K562 (cell line): Measurements from ENCODE around the gene PLK5. TPM values are rescaled to one million over a fixed set of nuclear protein-coding genes. Genes with fewer than 3 reads are reported as not detected.
A peak's percentile ranks its signal among the peaks of the same experiment; 100 is the strongest.

Experiments
- ATAC-seq: fragments of 200-7000 bp; cut with Tn5 transposase; 3 replicates; pipeline ENCODE4 v1.9.1; 2020; ENCODE audit warnings: moderate library complexity
- BruUV-seq: library from RNA; stranded (reverse); fragments of 400-500 nt; replicated peaks from 2 replicates; lab custom pipeline; 2021; lab: Mats Ljungman, UMichigan
- CTCF ChIA-PET: fragments of 300-600 bp; formaldehyde crosslinking; extraction: SDS; loops from one replicate; lab custom pipeline; 2021; ENCODE audit warnings: low intra/inter-chr PET ratio; lab: Yijun Ruan, JAX
- POLR2A ChIA-PET: fragments of 300-600, 350-650 bp; sonication (Branson Sonifier 250); formaldehyde crosslinking; extraction: SDS; loops from one replicate; lab custom pipeline; 2021; ENCODE audit warnings: antibody characterized with exemption, inconsistent platforms; lab: Yijun Ruan, JAX
- DNase-seq, 4 experiments: peaks; one replicate each; pipeline versions ENCODE4 v3.0.0 to v3.0.0-alpha.2; 2011 to 2018; ENCODE audit warnings: low spot score in 3 of 4, mixed read lengths in 3 of 4; ENCODE audit errors: extremely low read depth in 1 of 4
- FAIRE-seq: peaks from 2 replicates; lab custom pipeline; 2011; peaks lifted over from hg19 to GRCh38; lab: Jason Lieb, UNC
- H2AFZ ChIP-seq: 2 replicates; pipeline ENCODE4 v1.6.0; 2011; ENCODE audit warnings: low read depth, low read length, control low read depth, inconsistent platforms
- H3K27ac ChIP-seq: fragments of 200-600 bp; 3 replicates; pipeline ENCODE4 v1.8.0; 2011; ENCODE audit warnings: low read depth, mild to moderate bottlenecking, control low read depth, inconsistent platforms, low read length, moderate library complexity, mixed read lengths; ENCODE audit errors: extremely low read depth
- H3K27me3 ChIP-seq, 2 experiments: fragments of 300-600 bp in 1 of 2; 2 replicates in 1 of 2; 3 replicates in 1 of 2; pipeline versions ENCODE4 v1.6.0 to v1.8.0; 2011; ENCODE audit warnings: inconsistent platforms in 2 of 2, low read length in 2 of 2, mild to moderate bottlenecking in 1 of 2, mixed read lengths in 1 of 2, moderate library complexity in 1 of 2; ENCODE audit not compliant: control insufficient read depth in 2 of 2, insufficient read depth in 2 of 2
- H3K36me3 ChIP-seq: fragments of 300-600 bp; 3 replicates; pipeline ENCODE4 v1.8.0; 2011; ENCODE audit warnings: mild to moderate bottlenecking, low read length, inconsistent platforms; ENCODE audit not compliant: control insufficient read depth, insufficient read depth
- H3K4me1 ChIP-seq, 2 experiments: fragments of 200-600 bp in 1 of 2; replicated peaks in 1 of 2; 2 replicates in 1 of 2; 3 replicates in 1 of 2; pipeline versions ENCODE4 v1.5.1 to v1.8.0; 2011; ENCODE audit warnings: inconsistent platforms in 2 of 2, low read length in 2 of 2, mild to moderate bottlenecking in 1 of 2, mixed read lengths in 1 of 2, moderate library complexity in 1 of 2; ENCODE audit not compliant: control insufficient read depth in 2 of 2, insufficient read depth in 2 of 2
- H3K4me2 ChIP-seq: 2 replicates; pipeline ENCODE4 v1.6.1; 2011; ENCODE audit warnings: low read length, control low read depth, inconsistent platforms, mixed read lengths; ENCODE audit not compliant: insufficient read depth
- H3K4me3 ChIP-seq: fragments of 200-600 bp; sonication (generic), shearing (Covaris generic); 2 replicates; pipeline ENCODE4 v1.5.1; 2016; ENCODE audit warnings: control low read depth, inconsistent platforms
- H3K79me2 ChIP-seq: fragments of 200-600 bp; 3 replicates; pipeline ENCODE4 v1.8.0; 2011; ENCODE audit warnings: low read length, inconsistent platforms; ENCODE audit not compliant: control insufficient read depth, insufficient read depth
- H3K9ac ChIP-seq, 2 experiments: 2 replicates each; pipeline versions ENCODE4 v1.6.0 to v1.6.1; 2011; ENCODE audit warnings: low read depth in 2 of 2, low read length in 2 of 2, control low read depth in 1 of 2, inconsistent platforms in 1 of 2, mild to moderate bottlenecking in 1 of 2, mixed read lengths in 1 of 2; ENCODE audit not compliant: insufficient read depth in 1 of 2
- H3K9me1 ChIP-seq: one replicate; pipeline ENCODE4 v1.6.0; 2011; ENCODE audit warnings: inconsistent platforms, mild to moderate bottlenecking, low read length, moderate library complexity; ENCODE audit not compliant: control insufficient read depth, insufficient read depth
- H3K9me3 ChIP-seq: replicated peaks from 2 replicates; pipeline ENCODE4 v1.5.1; 2011; ENCODE audit warnings: low read depth, low read length, inconsistent platforms; ENCODE audit not compliant: control insufficient read depth, insufficient read depth
- H4K20me1 ChIP-seq: replicated peaks from 2 replicates; pipeline ENCODE4 v1.6.1; 2011; ENCODE audit warnings: low read length, inconsistent platforms, mixed read lengths; ENCODE audit not compliant: control insufficient read depth, insufficient read depth
- HNRNPL ChIP-seq: fragments of 200-400 bp; formaldehyde crosslinking; IDR thresholded peaks from 2 replicates; pipeline ENCODE4 v1.6.1; 2017; ENCODE audit warnings: low read depth, mild to moderate bottlenecking, low read length
- ZBTB33 ChIP-seq: sonication (generic); formaldehyde crosslinking; IDR thresholded peaks from 2 replicates; pipeline ENCODE4 v1.8.1; 2023; ENCODE audit warnings: mild to moderate bottlenecking, missing genetic modification reagents
- ZFP91 ChIP-seq: sonication (generic); formaldehyde crosslinking; IDR thresholded peaks from 2 replicates; pipeline ENCODE4 v1.8.0; 2022; ENCODE audit warnings: mild to moderate bottlenecking, missing genetic modification reagents
- ZNF197 ChIP-seq: fragments of 200-800 bp; sonication (Bioruptor generic); IDR thresholded peaks from 2 replicates; pipeline ENCODE4 v1.6.1; 2016; ENCODE audit warnings: low read depth, missing genetic modification characterization, missing compliant biosample characterization
- ZNF280B ChIP-seq: fragments of 250-450 bp; sonication (Bioruptor Pico); IDR thresholded peaks from 2 replicates; pipeline ENCODE4 v1.5.1; 2021; ENCODE audit warnings: mild to moderate bottlenecking
- ZNF780A ChIP-seq: fragments of 250-450 bp; sonication (Bioruptor Pico); IDR thresholded peaks from 2 replicates; pipeline ENCODE4 v1.5.0; 2021; ENCODE audit warnings: mild to moderate bottlenecking
- WGBS: fragments of 100-300 bp; shearing (Covaris generic); methylation state at CpG from one replicate; pipeline ENCODE4 v1.1.6; 2016; ENCODE audit warnings: low coverage, mixed read lengths; ENCODE audit not compliant: insufficient coverage; ENCODE audit errors: missing lambda C conversion rate; 5-methylcytosine and 5-hydroxymethylcytosine counted together
- in situ Hi-C: fragments of 300-500 bp; cut with MboI; formaldehyde crosslinking; loops from 4 replicates; pipeline ENCODE4 v1.15.0; 2018; ENCODE audit warnings: inconsistent platforms, mixed read lengths
- intact Hi-C: fragments of 100-400 bp; cut with micrococcal nuclease; formaldehyde crosslinking; loops from 2 replicates; pipeline ENCODE4 v1.14.2; 2022
- polyA plus RNA-seq, 8 experiments: library from polyadenylated mRNA; depleted of rRNA in 4 of 8; stranded (reverse) in 5 of 8; unstranded in 3 of 8; fragments of >200 nt; fragmentation: Nextera tagmentation in 2 of 8; fragmentation: Illumina TruSeq in 1 of 8; extraction: Ambion mirVana in 2 of 8; extraction: Trizol in 1 of 8; gene quantifications; 2 replicates each; pipeline versions ENCODE4 v1.2.1 to v1.2.3, GENCODE V29; 2011 to 2014; ENCODE audit warnings: inconsistent platforms in 1 of 8, missing spikeins in 1 of 8
- total RNA-seq, 7 experiments: library from RNA; depleted of rRNA in 6 of 7; stranded (reverse); fragments of >200 nt in 6 of 7; fragmentation: Illumina TruSeq in 2 of 7; extraction: Trizol in 2 of 7; gene quantifications; 2 replicates each; pipeline versions ENCODE4 v1.2.1 to v1.2.3, GENCODE V29; 2011 to 2021; ENCODE audit warnings: low replicate concordance in 1 of 7

The PLK5 gene
- total and polyA plus RNA-seq, 9 of the 15 experiments (the other 6 are each of a cell fraction or from before 2014, with no cell fraction given), result 0.04 to 0.23 (median 0.11) TPM; not detected in 5

GRCh38 chr19:1482361-1483130 is 41.3 kb upstream of the PLK5 start (continued):
- 0 out of 2 replicates have a peak, but pooled peaks have one; percentile 20 for TF ChIP-seq ZFP91 (CRISPR knock-in tag)
- TF ChIP-seq ZNF280B (CRISPR knock-in tag), result no peak
- no peak for TF ChIP-seq ZNF780A

- no peak overlapping the region for H3K4me3 ChIP-seq
- H3K4me1 ChIP-seq, result peaks cover 0 to 65% of the 10 kb centered on the region in 2 experiments; a peak in 2 of 5 replicates
- ATAC-seq (no peak), FAIRE-seq (no peak), DNase-seq (no peak)
- ChIA-PET POLR2A (no interaction called here), CTCF (no interaction called here)
- no peak overlapping the region for H3K4me2 ChIP-seq
- H2AFZ ChIP-seq, result no peak overlapping the region
- H3K36me3 ChIP-seq, result no peaks in the 10 kb centered on the region; the same call in 2 of the 3 replicates
- no peak overlapping the region for H3K27ac ChIP-seq
- WGBS, result 90% methylated on average over 34 of the region's 77 CpGs
- no peaks in the 10 kb centered on the region for H4K20me1 ChIP-seq
- no peaks in the 10 kb centered on the region for H3K27me3 ChIP-seq
- no peaks in the 10 kb centered on the region for H3K9me3 ChIP-seq
- in situ Hi-C loops (no loop called here), intact Hi-C loops (no loop called here)
- peaks cover 7% of the 10 kb centered on the region for H3K79me2 ChIP-seq
- no TSS peak for BruUV-seq
- peak overlapping the region in 1 of 2 experiments; percentile 10; a peak in 1 of 4 replicates for H3K9ac ChIP-seq
- H3K9me1 ChIP-seq, result no peaks in the 10 kb centered on the region
- 0 out of 2 replicates have a peak, but pooled peaks have one; percentile 17 for TF ChIP-seq ZBTB33 (CRISPR knock-in tag)
- peak; percentile 51; the same call in 1 of the 2 replicates for TF ChIP-seq HNRNPL
- TF ChIP-seq ZNF197 (CRISPR knock-in tag), result no peak
Measured at GRCh38 chr19:1483131-1483978, 40.5 kb upstream of the PLK5 start.
